Mesothelial cell of epicardium (in vitro differentiated cells): Measurements from ENCODE around the gene KRTAP10-8. TPM values are rescaled to one million over a fixed set of nuclear protein-coding genes. Genes with fewer than 3 reads are reported as not detected.

Source experiments
- DNase-seq, 2 experiments: peaks; one replicate each; pipeline ENCODE4 v3.0.0; 2021; ENCODE audit warnings: low spot score in 2 of 2; ENCODE audit not compliant: unreplicated experiment in 2 of 2
- H3K27ac Mint-ChIP-seq: 2 replicates; pipeline ENCODE4 v1.8.0; 2021; ENCODE audit warnings: mixed read lengths
- H3K27me3 Mint-ChIP-seq: 2 replicates; pipeline ENCODE4 v1.8.0; 2021; ENCODE audit warnings: low read depth, mixed read lengths
- H3K36me3 Mint-ChIP-seq: 2 replicates; pipeline ENCODE4 v1.8.0; 2021; ENCODE audit warnings: mixed read lengths
- H3K4me1 Mint-ChIP-seq: 2 replicates; pipeline ENCODE4 v1.8.0; 2021; ENCODE audit warnings: mixed read lengths
- H3K4me3 Mint-ChIP-seq: 2 replicates; pipeline ENCODE4 v1.8.0; 2021; ENCODE audit warnings: mild to moderate bottlenecking, moderate library complexity, mixed read lengths
- H3K9me3 Mint-ChIP-seq: 2 replicates; pipeline ENCODE4 v1.8.0; 2021; ENCODE audit warnings: mixed read lengths
- CTCF ChIP-seq: fragments of 200-600 bp; sonication (generic); IDR thresholded peaks from one replicate; pipeline ENCODE4 v1.5.0; 2021; ENCODE audit warnings: antibody characterized with exemption; ENCODE audit not compliant: unreplicated experiment
- total RNA-seq: library from RNA; stranded (reverse); gene quantifications from 3 replicates; pipeline ENCODE4 v1.2.1, GENCODE V29; 2021

KRTAP10-8 gene
- total RNA-seq, 1 donor from 2014 or later: not detected

- no peak for TF ChIP-seq CTCF
- Mint-ChIP-seq H3K36me3 (no peaks in the 10 kb centered on the region), H3K4me1 (peaks cover 8% of the 10 kb centered on the region), H3K27ac (peak overlapping the region; percentile 43), H3K27me3 (peaks cover 24% of the 10 kb centered on the region), H3K4me3 (no peak overlapping the region), H3K9me3 (peaks cover 25% of the 10 kb centered on the region)
- DNase-seq: peak in 1 of 2 experiments; percentile 38
These were observed 28.6 kb upstream of the KRTAP10-8 start for GRCh38 chr21:44583089-44583799.

GRCh38 chr21:44583800-44584147, 28.1 kb upstream of the KRTAP10-8 start:
- H3K27ac Mint-ChIP-seq: no peak overlapping the region
- H3K36me3 Mint-ChIP-seq: no peaks in the 10 kb centered on the region
- H3K27me3 Mint-ChIP-seq: peaks cover 24% of the 10 kb centered on the region

GRCh38 chr21:44585892-44586291, 26.0 kb upstream of the KRTAP10-8 start:
- Mint-ChIP-seq H3K4me3 (no peak overlapping the region), H3K4me1 (peaks cover 8% of the 10 kb centered on the region), H3K27me3 (peaks cover 24% of the 10 kb centered on the region), H3K27ac (no peak overlapping the region), H3K9me3 (peaks cover 23% of the 10 kb centered on the region), H3K36me3 (no peaks in the 10 kb centered on the region)
- no peak for DNase-seq
- TF ChIP-seq CTCF: no peak

More at GRCh38 chr21:44583800-44584147, 28.1 kb upstream of the KRTAP10-8 start:
- H3K4me3 Mint-ChIP-seq: no peak overlapping the region
- TF ChIP-seq CTCF: no peak
- H3K4me1 Mint-ChIP-seq: peaks cover 8% of the 10 kb centered on the region
- DNase-seq: no peak
- H3K9me3 Mint-ChIP-seq: peaks cover 24% of the 10 kb centered on the region

GRCh38 chr21:44589094-44589493, 22.8 kb upstream of the KRTAP10-8 start:
- H3K4me3 Mint-ChIP-seq: no peak overlapping the region
- H3K27ac Mint-ChIP-seq: no peak overlapping the region
- no peak for DNase-seq
- TF ChIP-seq CTCF: no peak
- H3K27me3 Mint-ChIP-seq: peaks cover 20% of the 10 kb centered on the region
- H3K9me3 Mint-ChIP-seq: peaks cover 16% of the 10 kb centered on the region
- peaks cover 10% of the 10 kb centered on the region for H3K4me1 Mint-ChIP-seq
- H3K36me3 Mint-ChIP-seq: no peaks in the 10 kb centered on the region

- peak in 1 of 2 experiments; percentile 31 for DNase-seq
- peaks cover 14% of the 10 kb centered on the region for H3K4me1 Mint-ChIP-seq
- TF ChIP-seq CTCF: no peak
- peaks cover 18% of the 10 kb centered on the region for H3K27me3 Mint-ChIP-seq
- no peaks in the 10 kb centered on the region for H3K36me3 Mint-ChIP-seq
- H3K9me3 Mint-ChIP-seq: peaks cover 16% of the 10 kb centered on the region
- no peak overlapping the region for H3K27ac Mint-ChIP-seq
- H3K4me3 Mint-ChIP-seq: no peak overlapping the region
These were observed 22.1 kb upstream of the KRTAP10-8 start for GRCh38 chr21:44589586-44590305.
